HG03135 (cell line): ENCODE measurements around the gene SUPT20H.

ENCODE experiments used
- ATAC-seq: cut with Tn5 transposase; IDR thresholded peaks from one replicate; pipeline ENCODE4 v1.9.1; 2021; ENCODE audit warnings: mild to moderate bottlenecking, moderate library complexity; ENCODE audit not compliant: unreplicated experiment

Gene SUPT20H

DNA sequence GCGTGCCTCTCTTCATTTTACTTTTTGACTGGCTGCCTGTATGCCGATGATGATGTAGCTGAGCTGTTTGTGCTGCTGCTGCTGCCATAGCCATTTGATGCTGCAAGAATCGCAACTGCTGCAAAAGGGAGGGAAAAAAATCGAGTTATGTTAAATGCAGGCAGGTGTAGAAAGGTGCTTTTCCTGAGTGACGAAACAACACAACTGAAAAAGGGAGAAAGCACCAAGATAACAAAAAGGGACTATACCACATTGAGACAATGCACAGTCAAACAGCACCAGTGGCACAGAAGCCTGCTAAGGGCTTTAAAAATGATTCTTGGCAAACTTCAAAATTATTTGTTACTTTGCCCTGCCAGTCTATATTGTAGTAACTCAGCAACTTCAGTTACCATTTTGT, 49.8 kb downstream of the SUPT20H start:
- no peak for ATAC-seq

DNA sequence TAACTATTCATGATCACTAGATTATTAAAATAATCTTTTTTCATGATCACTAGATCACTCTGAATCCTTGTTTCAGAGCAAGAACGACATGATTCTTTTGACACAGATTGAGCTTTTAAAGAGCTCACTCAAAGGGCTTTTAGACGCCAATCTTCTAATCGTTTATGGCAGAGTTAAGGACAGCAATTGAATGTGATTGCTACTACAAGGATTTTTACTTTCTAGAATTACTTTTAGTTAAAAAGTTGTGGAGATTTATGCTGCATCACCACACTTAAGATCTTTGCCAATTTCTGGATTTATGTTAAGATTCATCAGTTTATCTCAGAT, 57.6 kb downstream of the SUPT20H start:
- ATAC-seq = no peak

DNA sequence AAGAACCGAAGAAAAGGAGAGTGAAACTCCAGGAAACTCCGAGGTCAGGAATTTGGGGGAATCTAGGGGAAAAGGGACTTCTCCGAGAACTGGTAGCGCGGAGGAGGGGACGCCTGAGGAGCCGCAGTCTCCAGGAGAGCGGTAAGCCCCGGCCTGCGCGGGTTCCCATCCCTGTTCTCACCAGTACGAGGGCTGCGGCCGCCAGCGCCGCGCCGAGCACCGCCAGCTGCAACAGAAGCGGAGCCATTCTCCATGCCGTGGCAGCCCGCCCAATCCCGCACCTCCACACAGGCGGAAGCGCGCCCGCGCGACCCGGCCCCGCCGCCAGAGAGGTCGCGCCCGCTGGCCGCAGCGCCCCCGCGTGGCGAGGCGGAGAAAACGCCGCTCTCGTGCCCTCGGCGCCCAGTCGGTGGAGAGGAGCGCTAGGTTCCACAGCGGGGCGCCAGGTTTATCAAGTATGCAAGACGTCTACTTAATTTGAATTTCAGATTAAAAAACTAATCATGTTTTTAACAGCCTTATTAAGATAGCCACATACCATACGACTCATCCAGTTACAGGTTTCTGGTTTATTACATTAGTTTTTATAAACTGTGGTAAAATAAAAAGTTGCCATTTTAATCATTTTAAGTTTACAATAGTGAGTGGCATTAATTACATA, 60.3 kb downstream of the SUPT20H start, which contains the start of gene ALG5:
TSS of gene ALG5 (minus strand) at position 287 of the 661 bp plus-strand sequence. CDS start at position 247, 40 bp downstream.
- ATAC-seq = peak; percentile 63

DNA sequence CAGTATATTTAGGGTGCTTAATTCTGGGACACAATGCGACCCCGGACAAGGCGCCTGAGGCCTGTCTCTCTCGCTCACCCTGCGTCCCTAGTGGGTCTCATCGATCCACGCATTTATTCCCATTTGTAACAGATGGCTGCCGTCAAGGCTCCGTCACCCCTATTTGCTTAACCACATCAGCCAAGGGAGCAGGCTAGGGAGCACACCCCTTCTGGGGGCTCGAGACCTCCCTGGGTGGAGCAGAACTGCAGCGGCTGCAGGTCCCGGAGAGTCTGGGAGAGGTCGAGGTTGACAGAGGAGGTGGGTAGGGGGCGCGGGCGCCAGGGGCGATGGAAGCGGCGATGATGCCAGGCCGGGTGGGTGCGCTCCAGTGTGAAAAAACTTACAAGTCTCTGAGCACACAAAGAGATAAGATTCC, 60.9 kb downstream of the SUPT20H start:
- ATAC-seq = no peak

DNA sequence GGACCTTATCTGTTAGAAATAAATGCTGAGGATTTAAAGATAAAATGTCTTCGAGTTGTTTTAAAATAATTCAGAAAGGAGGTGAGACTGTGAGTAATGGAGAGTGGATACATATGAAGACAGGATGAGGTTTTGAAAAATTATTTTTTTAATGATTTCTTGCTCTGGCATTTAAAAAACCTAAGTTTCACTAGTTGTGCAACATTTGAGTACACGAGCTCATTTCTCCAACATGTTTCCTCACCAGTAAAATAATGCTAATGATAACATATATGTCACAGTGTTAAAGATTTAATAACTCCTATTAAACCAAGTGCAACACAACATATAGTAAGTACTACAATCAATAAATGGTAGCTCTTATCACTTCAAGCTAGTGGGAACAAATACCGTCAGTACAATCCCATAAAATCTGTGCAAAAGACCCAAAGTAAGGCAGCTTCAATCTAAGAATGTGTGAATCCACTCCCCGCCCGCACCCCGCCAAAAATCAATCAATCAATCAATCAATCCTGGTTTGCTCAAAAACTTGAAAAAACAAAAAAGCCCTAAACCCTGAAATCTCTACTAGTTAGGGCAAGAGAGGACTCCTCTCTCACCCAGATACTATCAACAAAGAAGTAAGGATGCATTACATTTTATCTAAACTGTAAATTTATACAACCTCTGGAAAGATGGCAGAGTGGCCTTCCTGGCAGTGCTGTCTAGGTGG, 61.6 kb downstream of the SUPT20H start:
- no peak for ATAC-seq

DNA sequence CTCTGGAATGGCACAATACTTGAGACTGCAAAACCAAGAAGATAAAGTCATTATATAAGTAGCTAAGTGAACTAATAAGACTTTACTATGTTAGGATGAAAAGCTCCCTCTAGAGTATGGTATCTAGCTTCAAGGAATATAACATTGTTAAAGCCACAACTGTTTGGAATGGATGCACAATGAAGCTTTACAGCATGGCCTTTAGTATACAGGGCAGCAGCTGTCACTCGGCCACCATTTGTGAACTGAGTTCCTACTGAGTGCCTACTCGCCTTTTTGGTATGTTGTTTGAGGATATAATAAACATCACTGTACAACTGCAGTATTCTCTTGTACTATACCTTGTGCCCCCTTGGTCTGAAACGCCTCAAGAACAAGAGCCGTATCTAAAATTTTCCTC, 67.1 kb downstream of the SUPT20H start:
- ATAC-seq = no peak

DNA sequence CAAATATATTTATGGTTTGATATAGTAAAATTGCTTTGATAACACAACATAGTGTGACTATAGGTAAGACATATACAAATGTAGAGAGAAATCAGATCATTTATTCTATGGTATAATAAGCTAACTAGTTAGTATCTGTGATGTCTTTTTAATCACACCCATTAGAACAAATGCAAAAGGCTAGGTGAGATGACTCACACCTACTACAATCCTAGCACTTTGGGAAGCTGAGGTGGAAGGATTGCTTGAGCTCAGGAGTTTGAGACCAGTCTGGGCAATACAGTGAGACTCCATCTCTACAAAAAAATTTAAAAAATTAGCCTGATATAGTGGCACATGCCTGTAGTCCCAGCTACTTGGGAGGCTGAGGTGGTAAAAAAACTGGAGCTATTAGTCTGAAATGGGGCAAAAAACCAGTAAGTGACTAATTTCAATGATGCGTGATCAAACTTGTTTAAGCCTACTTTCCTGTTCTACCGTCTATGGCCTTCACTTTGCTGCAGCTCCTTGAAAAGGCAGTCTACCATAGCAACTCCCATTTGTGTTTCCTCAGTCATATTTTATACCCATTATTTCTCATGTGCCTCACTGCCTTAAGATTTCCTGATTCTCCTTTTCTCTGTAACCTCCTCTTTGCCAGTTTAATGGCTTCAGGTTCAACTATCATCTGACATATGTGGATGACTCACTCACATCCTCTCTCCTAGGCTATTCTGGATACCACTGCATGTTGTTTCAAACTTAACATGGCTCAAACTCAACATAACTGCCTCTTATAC, 72.8 kb downstream of the SUPT20H start:
- no peak for ATAC-seq

DNA sequence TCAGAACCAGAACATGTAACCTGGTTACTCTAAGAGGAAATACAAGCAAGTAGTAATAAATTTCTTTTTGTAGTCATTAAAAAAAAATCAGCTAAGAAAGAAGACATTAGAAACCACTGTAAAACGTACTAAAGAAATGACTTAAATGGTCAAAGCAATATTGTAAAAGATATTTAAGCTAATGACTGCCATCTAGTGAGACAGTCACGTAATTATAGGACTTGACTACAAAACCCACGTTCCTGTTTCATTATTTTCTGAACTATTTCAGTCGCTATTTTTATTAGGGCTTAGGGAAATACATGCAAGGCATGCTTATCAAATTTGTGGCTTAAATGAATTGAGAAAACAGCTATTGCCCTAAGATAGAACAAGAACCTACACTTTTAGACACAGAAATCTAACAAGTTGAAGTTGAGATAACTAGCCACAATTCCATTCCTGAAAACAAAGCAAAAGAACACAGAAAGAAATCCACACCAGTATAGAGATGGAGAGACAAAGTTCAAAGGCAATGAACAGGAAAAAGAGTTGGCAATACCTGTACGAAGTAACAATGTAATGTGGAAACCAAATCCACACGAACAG, 78.2 kb downstream of the SUPT20H start:
- no peak for ATAC-seq

DNA sequence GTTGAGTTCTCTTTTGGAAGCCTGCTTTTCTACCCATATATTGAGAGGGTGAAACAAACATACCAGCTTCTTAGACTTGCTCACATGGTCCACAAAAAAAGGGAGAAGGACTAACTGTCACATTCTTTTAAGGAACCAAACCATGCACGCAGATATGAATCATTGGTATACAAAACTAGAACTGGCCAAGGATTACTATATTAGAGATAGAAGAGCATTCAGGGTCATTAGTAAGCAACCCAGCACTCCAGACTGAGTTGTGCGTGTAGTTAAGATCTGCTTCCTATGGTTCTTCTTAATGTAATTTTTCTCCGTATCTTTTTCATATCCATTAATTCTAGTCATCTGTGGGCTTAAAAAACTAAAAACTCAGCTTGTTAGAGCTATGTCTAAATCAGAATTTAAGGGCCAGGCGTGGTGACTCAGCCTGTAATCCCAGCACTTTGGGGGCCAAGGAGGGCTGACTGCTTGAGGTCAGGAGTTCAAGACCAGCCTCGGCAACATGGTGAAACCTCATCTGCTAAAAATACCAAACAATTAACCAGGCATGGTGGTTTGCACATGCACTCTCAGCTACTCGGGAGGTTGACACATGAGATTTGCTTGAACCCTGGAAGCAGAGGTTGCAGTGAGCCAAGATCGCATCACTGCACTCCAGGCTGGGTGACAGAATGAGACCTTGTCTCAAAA, 80.0 kb downstream of the SUPT20H start:
- ATAC-seq = no peak

DNA sequence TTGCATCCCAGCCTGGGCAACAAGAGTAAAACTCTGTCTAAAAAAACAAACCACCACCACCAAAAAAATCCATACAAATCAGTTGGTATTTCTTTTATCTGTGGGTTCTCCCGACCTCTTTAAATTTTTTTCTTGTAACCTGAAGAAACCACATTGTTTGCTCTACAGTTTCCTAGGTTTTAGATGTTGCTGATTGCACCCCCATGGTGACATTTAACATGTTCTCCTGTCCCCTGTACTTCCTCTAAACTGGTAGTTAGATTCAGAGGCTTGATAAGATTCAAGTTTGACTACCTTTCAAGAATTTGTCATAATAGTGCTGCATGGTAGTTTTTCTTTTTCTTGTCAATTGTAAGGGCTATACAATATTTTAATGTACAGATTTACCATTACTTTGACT, 84.3 kb downstream of the SUPT20H start:
- no peak for ATAC-seq

DNA sequence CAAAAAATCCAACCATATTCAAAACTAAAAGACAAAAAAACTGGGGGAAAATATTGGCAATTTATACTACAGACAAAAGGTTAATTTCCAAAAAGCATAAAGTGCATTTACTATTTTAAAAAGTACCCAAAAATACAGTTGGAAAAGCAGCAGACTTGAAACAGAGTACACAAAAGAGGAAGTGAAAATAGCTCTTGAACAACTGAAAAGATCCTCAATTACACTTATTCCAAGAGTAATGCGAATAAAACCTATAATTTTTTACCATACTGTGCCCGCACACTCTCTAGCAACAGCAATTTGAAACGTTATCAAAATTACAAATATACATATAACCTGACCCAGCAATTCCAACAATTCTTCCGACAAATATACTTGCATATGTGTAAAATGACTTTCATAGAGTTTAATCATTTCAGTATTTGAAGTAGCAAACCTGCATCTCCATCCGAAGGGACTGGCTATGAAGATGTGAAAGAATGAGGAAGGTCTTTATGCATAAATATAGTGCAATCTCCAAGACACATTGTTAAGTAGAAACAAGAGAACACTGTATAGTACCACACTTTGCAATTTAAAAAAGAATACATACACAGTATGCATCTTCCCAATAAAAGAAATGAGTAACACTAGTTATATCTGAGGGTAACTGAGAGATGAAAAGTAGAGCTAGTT, 85.7 kb downstream of the SUPT20H start:
- ATAC-seq = peak; percentile 79

DNA sequence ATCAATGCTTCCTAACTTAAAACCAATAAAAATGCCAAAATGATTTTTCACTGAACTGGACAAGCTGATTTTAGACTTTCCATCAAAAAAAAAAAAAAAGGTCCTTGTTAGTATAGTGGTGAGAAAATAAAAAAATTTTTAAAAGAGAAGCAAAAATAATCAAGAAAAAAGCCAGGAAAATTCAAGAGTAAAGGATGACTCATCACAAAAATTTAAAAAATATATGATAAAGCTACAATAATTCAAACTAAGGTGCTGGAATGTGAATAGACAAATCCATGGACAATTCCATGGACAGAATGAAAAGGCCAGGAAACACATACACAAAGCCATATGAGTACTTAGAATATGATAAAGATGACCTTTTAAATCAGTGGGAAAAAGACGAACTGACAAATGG, 86.5 kb downstream of the SUPT20H start:
- no peak for ATAC-seq

DNA sequence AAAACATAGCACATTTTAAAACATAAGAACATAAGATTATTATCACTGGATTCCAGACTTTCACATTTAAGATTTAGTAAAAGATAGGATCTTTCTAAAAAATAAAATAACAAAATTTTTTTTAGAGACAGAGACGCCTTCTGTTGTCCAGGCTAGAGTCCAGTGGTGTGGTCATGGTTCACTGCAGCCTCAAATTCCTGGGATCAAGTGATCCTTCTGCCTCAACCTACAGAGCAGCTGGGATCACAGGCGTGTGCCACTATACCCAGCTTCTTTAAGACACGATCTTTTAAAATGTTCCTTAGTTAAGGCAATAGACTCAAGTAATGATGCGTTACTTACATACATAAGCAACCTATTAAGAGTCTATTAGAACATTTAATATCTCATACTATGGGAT, 93.1 kb downstream of the SUPT20H start:
- no peak for ATAC-seq

DNA sequence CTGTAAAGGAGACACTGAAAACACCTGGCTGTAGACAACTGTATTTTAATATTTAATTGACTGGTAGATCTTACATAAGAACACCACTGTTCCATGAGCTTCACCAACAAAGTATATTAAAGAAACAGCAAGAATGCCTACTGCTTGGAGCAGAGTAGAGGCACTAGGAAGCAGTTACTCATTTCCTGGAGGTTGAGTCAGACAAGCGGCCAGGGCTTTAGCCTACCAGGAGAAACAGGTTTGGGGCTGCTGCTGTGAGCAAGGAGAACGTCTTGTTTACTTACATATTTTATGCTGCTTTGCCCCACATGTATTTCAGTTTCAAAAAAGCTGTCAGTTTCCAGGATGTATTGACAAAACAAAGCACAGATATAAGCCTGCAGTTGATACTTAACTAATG, 93.7 kb downstream of the SUPT20H start:
- ATAC-seq = no peak

DNA sequence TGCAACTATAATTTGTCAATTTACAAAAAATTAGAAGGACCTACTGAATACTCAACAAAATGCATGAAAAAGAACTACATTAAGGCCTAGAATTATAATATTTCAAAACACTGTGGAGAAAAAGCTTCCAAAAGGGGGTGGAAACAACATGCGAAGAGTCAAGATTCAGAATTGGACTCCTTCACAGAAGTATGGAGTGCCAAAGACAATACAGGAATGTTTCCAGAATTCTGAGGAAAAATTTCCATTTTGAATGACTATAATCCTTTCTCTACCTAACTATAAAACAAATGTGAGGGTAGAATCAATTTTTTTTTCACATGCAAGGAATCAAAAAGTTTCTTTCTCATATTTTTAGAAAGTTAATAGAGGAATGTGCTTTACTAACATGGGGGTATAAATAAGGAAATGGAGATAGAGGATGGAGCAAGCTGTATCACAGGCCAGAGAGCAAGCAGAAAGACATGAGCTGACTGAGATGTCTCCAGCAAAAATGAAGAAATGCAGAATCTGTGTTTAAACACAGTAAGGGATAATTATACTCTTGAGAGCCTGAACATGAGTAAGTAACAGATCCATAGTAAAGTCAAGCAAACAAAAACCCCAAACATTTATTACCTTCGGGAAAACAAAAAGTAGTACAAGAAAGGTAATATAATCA, 99.9 kb downstream of the SUPT20H start:
- ATAC-seq = no peak
